A549 (cell line): Measurements from ENCODE around the gene HOXA7. TPM values are rescaled to one million over a fixed set of nuclear protein-coding genes. Genes with fewer than 3 reads are reported as not detected.

ENCODE experiments used
- ATAC-seq, 2 experiments: fragments of 200-7000 bp in 1 of 2; fragments of >200 bp in 1 of 2; cut with Nextera tagmentation in 1 of 2; cut with Tn5 transposase in 1 of 2; 3 replicates each; pipeline versions ENCODE4 v1.8.0 to v1.9.1; 2018 to 2020; ENCODE audit warnings: mild to moderate bottlenecking in 1 of 2, moderate library complexity in 1 of 2
- CTCF ChIA-PET: fragments of 300-600 bp; sonication (Branson Sonifier 250); formaldehyde crosslinking; extraction: SDS; loops from one replicate; lab custom pipeline; 2021; ENCODE audit warnings: antibody characterized with exemption, inconsistent platforms; lab: Yijun Ruan, JAX
- POLR2A ChIA-PET: fragments of 350-600 bp; formaldehyde crosslinking; extraction: SDS; loops from one replicate; lab custom pipeline; 2021; ENCODE audit warnings: antibody characterized with exemption, inconsistent platforms; lab: Yijun Ruan, JAX
- DNase-seq, 2 experiments: peaks; one replicate each; pipeline versions ENCODE4 v3.0.0 to v3.0.0-alpha.2; 2011 to 2016; ENCODE audit warnings: low read depth in 1 of 2, low spot score in 1 of 2
- FAIRE-seq: peaks from 2 replicates; lab custom pipeline; 2011; peaks lifted over from hg19 to GRCh38; lab: Jason Lieb, UNC
- H3K27ac ChIP-seq, 2 experiments: fragments of >200 bp; sonication (Bioruptor Twin); formaldehyde crosslinking; 3 replicates each; pipeline ENCODE4 v1.5.1; 2016 to 2017
- H3K4me1 ChIP-seq: fragments of >200 bp; sonication (Bioruptor Twin); formaldehyde crosslinking; 3 replicates; pipeline ENCODE4 v1.6.1; 2016
- H3K4me2 ChIP-seq: fragments of >200 bp; sonication (Bioruptor Twin); formaldehyde crosslinking; 3 replicates; pipeline ENCODE4 v1.6.1; 2016
- H3K4me3 ChIP-seq: fragments of >200 bp; sonication (Bioruptor Twin); formaldehyde crosslinking; 3 replicates; pipeline ENCODE4 v1.5.1; 2016
- H3K9me3 ChIP-seq: fragments of >200 bp; sonication (Bioruptor Twin); formaldehyde crosslinking; 3 replicates; pipeline ENCODE4 v1.6.1; 2016
- FOSB ChIP-seq: fragments of 250-450 bp; sonication (Bioruptor Pico); IDR thresholded peaks from 2 replicates; pipeline ENCODE4 v1.5.0; 2020; ENCODE audit warnings: mild to moderate bottlenecking, moderate library complexity
- HOXB5 ChIP-seq: fragments of 250-450 bp; sonication (Bioruptor Pico); IDR thresholded peaks from 2 replicates; pipeline ENCODE4 v1.5.0; 2020; ENCODE audit warnings: mild to moderate bottlenecking, moderate library complexity
- NFE2L2 ChIP-seq: fragments of 150-350 bp; conservative IDR thresholded peaks from 2 replicates; pipeline ENCODE4 v1.6.1; 2014; ENCODE audit warnings: low read length
- RARB ChIP-seq: fragments of 250-450 bp; sonication (Bioruptor Pico); IDR thresholded peaks from 2 replicates; pipeline ENCODE4 v1.8.0; 2021; ENCODE audit warnings: mild to moderate bottlenecking, moderate library complexity
- RFX5 ChIP-seq: fragments of 450-650 bp; IDR thresholded peaks from 2 replicates; pipeline ENCODE4 v1.7.1; 2014; ENCODE audit warnings: antibody characterized with exemption, mild to moderate bottlenecking, moderate library complexity
- ZSCAN20 ChIP-seq: fragments of 250-450 bp; sonication (Bioruptor Pico); IDR thresholded peaks from 2 replicates; pipeline ENCODE4 v1.8.0; 2022; ENCODE audit warnings: mild to moderate bottlenecking, moderate library complexity
- WGBS: methylation state at CpG from one replicate; pipeline ENCODE4 v1.1.6; 2017; ENCODE audit errors: missing lambda C conversion rate; 5-methylcytosine and 5-hydroxymethylcytosine counted together
- polyA plus RNA-seq, 4 experiments: library from polyadenylated mRNA; depleted of rRNA in 3 of 4; stranded (reverse); fragments of >200 nt; fragmentation: RNase III in 1 of 4; extraction: RNeasy Plus Mini Kit Qiagen cat#74134 plus additional on column Dnase treatment in 1 of 4; gene quantifications; 2 replicates in 3 of 4; 3 replicates in 1 of 4; pipeline ENCODE4 v1.2.3, GENCODE V29; 2011 to 2017
- TF ChIP-seq, protein P1 (sequence below): IDR thresholded peaks from 2 replicates; pipeline ENCODE4 v1.6.1; 2012; ENCODE audit warnings: low read depth, borderline replicate concordance
- TF ChIP-seq, protein P2 (sequence below): fragments of 200-600 bp; sonication (generic); IDR thresholded peaks from 2 replicates; pipeline ENCODE4 v1.6.1; 2016; ENCODE audit warnings: antibody characterized with exemption, mild to moderate bottlenecking, moderate library complexity
- TF ChIP-seq, protein P3 (sequence below): fragments of >200 bp; sonication (Bioruptor Twin); formaldehyde crosslinking; IDR thresholded peaks from 2 replicates; pipeline ENCODE4 v1.6.1; 2016
- TF ChIP-seq, protein P4 (sequence below): IDR thresholded peaks from 2 replicates; pipeline ENCODE4 v1.6.1; 2012

HOXA7 gene
- polyA plus RNA-seq, 2 of the 4 experiments (the other 2 are of a cell fraction), result 4.1 to 4.8 TPM

DNA sequence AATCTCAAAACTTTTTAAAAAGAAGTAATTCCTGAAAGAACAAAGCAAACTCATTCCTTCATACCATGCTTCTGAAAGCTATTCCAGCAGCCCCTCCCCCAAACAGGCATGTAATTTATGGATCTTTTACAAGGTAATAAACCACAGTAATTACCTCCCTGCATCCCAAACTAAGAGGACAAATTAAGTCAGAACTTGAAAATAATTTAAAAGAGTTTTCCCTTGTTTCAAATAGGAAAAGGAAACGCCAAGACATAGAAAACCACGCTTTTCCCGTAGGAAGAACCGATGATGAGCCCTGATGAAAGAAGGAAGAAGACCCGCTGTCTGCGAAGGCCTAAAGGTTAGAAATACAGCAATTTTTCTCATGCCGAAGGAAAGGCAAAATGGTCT lies 34.8 kb downstream of the HOXA7 start:
- 1% methylated on average over 7 of the region's 7 CpGs for WGBS
- TF ChIP-seq, protein P1, sequence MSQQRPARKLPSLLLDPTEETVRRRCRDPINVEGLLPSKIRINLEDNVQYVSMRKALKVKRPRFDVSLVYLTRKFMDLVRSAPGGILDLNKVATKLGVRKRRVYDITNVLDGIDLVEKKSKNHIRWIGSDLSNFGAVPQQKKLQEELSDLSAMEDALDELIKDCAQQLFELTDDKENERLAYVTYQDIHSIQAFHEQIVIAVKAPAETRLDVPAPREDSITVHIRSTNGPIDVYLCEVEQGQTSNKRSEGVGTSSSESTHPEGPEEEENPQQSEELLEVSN, result 0 out of 2 replicates have a peak, but pooled peaks have one; percentile 15
- TF ChIP-seq, protein P2, sequence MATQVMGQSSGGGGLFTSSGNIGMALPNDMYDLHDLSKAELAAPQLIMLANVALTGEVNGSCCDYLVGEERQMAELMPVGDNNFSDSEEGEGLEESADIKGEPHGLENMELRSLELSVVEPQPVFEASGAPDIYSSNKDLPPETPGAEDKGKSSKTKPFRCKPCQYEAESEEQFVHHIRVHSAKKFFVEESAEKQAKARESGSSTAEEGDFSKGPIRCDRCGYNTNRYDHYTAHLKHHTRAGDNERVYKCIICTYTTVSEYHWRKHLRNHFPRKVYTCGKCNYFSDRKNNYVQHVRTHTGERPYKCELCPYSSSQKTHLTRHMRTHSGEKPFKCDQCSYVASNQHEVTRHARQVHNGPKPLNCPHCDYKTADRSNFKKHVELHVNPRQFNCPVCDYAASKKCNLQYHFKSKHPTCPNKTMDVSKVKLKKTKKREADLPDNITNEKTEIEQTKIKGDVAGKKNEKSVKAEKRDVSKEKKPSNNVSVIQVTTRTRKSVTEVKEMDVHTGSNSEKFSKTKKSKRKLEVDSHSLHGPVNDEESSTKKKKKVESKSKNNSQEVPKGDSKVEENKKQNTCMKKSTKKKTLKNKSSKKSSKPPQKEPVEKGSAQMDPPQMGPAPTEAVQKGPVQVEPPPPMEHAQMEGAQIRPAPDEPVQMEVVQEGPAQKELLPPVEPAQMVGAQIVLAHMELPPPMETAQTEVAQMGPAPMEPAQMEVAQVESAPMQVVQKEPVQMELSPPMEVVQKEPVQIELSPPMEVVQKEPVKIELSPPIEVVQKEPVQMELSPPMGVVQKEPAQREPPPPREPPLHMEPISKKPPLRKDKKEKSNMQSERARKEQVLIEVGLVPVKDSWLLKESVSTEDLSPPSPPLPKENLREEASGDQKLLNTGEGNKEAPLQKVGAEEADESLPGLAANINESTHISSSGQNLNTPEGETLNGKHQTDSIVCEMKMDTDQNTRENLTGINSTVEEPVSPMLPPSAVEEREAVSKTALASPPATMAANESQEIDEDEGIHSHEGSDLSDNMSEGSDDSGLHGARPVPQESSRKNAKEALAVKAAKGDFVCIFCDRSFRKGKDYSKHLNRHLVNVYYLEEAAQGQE, result no peak
- POLR2A ChIA-PET, result interaction anchor here (0.9 to 1.9 kb wide), 7 partner anchors 7 to 257 kb away, joined by 3 to 9 read pairs (median 6); partner anchors contain the start of genes HOXA4 and SKAP2
- CTCF ChIA-PET, result interaction anchor here (0.8 to 2.6 kb wide), 6 partner anchors 9 to 435 kb away, joined by 3 to 6 read pairs (median 4); partner anchors contain the start of genes HOXA4 and HOXA5
- FAIRE-seq (no peak), DNase-seq (no peak), ATAC-seq (peak in 1 of 2 experiments; percentile 1; a peak in 1 of 6 replicates)
- Histone ChIP-seq H3K9me3 (no peaks in the 10 kb centered on the region), H3K27ac (peak overlapping the region; percentile 89 to 90), H3K4me2 (peak overlapping the region; percentile 85), H3K4me3 (peak overlapping the region; percentile 57), H3K4me1 (peaks cover 55% of the 10 kb centered on the region)

DNA sequence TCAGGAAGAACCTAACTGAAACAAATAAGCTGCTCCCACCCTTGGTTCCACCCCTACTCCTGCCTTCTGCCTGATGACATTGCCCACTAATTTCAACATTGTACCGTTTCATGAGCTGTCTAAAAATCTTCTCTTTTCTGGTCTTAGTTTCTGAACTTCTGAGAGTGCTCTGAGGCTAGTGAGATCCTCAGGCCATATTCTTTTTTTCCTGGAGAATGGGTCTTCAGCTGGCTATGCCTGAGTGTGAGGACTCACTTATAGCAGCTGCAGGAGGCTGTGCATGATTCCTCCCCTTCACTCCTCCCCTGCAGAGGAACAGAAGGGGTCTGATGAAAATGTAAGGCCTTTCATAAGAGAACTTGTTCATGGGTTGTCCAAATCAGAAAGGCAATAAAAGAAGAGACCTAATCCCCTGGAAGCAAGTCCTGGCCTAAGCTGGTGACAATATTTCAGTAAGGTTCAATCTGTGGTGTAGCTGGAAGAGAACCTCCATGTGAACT lies 37.0 kb downstream of the HOXA7 start:
- FAIRE-seq (no peak), ATAC-seq (no peak)

DNA sequence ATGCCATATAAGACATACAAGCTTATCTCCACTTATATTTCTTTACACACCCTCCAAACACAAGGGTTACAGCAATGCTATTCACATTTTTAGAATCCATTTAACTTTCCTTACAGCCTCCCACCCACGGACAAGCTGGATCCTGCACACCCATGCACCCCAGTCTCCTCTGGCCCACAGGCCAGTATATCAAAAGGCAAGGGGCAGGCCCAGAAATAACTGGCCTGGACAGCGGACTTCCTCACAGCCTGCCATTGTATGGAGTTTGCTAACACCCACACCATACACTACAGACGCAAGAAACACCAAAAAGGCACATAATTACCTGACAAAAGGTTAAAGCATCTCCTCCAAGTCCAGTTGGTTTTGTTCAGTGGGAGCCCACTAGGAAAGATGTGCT lies 37.9 kb downstream of the HOXA7 start:
- ChIA-PET CTCF (interaction anchor here (1.8 to 3.6 kb wide), 2 partner anchors 9 to 265 kb away, joined by 5 to 18 read pairs; no protein-coding TSS in a partner anchor), POLR2A (interaction anchor here (1.3 kb wide), 1 partner anchor 13 kb away, joined by 3 read pairs; no protein-coding TSS in a partner anchor)
- no peak for TF ChIP-seq FOSB (CRISPR knock-in tag)
- Histone ChIP-seq H3K4me3 (no peak overlapping the region), H3K4me1 (peaks cover 57% of the 10 kb centered on the region), H3K27ac (peak overlapping the region; percentile 83 to 90; a peak in 5 of 6 replicates), H3K9me3 (no peaks in the 10 kb centered on the region), H3K4me2 (peak overlapping the region; percentile 88)
- DNase-seq, result no peak
- 54% methylated on average over 3 of the region's 3 CpGs for WGBS
- ATAC-seq, result no peak
- FAIRE-seq, result no peak

More for the DNA sequence above, 37.0 kb downstream of the HOXA7 start:
- Histone ChIP-seq H3K4me3 (no peak overlapping the region), H3K4me2 (peak overlapping the region; percentile 85), H3K9me3 (no peaks in the 10 kb centered on the region), H3K4me1 (peaks cover 58% of the 10 kb centered on the region), H3K27ac (peak overlapping the region in 1 of 2 experiments; percentile 90; a peak in 3 of 6 replicates)
- CTCF ChIA-PET, result interaction anchor here (0.7 to 1.8 kb wide), 4 partner anchors 9 to 438 kb away, joined by 3 to 7 read pairs (median 5); no protein-coding TSS in a partner anchor
- POLR2A ChIA-PET, result interaction anchor here (0.6 to 1.3 kb wide), 4 partner anchors 23 to 256 kb away, joined by 3 to 5 read pairs (median 4); partner anchors contain the start of gene SKAP2
- TF ChIP-seq HOXB5 (CRISPR knock-in tag) (no peak), ZSCAN20 (CRISPR knock-in tag) (no peak), RFX5 (no peak), NFE2L2 (no peak), RARB (CRISPR knock-in tag) (no peak)
- TF ChIP-seq, protein P3, sequence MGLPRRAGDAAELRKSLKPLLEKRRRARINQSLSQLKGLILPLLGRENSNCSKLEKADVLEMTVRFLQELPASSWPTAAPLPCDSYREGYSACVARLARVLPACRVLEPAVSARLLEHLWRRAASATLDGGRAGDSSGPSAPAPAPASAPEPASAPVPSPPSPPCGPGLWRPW, result no peak
- TF ChIP-seq, protein P4, sequence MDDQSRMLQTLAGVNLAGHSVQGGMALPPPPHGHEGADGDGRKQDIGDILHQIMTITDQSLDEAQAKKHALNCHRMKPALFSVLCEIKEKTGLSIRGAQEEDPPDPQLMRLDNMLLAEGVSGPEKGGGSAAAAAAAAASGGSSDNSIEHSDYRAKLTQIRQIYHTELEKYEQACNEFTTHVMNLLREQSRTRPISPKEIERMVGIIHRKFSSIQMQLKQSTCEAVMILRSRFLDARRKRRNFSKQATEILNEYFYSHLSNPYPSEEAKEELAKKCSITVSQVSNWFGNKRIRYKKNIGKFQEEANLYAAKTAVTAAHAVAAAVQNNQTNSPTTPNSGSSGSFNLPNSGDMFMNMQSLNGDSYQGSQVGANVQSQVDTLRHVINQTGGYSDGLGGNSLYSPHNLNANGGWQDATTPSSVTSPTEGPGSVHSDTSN, result no peak
- DNase-seq, result no peak
- 57% methylated on average over 1 of the region's 1 CpG for WGBS
